ENCODE measurements around the gene TM9SF1. TPM values are rescaled to one million over a fixed set of nuclear protein-coding genes. Genes with fewer than 3 reads are reported as not detected.

The TM9SF1 gene
- polyA plus RNA-seq, 3 donors, result 14.6 to 56.0 (median 51.1) TPM

DNA sequence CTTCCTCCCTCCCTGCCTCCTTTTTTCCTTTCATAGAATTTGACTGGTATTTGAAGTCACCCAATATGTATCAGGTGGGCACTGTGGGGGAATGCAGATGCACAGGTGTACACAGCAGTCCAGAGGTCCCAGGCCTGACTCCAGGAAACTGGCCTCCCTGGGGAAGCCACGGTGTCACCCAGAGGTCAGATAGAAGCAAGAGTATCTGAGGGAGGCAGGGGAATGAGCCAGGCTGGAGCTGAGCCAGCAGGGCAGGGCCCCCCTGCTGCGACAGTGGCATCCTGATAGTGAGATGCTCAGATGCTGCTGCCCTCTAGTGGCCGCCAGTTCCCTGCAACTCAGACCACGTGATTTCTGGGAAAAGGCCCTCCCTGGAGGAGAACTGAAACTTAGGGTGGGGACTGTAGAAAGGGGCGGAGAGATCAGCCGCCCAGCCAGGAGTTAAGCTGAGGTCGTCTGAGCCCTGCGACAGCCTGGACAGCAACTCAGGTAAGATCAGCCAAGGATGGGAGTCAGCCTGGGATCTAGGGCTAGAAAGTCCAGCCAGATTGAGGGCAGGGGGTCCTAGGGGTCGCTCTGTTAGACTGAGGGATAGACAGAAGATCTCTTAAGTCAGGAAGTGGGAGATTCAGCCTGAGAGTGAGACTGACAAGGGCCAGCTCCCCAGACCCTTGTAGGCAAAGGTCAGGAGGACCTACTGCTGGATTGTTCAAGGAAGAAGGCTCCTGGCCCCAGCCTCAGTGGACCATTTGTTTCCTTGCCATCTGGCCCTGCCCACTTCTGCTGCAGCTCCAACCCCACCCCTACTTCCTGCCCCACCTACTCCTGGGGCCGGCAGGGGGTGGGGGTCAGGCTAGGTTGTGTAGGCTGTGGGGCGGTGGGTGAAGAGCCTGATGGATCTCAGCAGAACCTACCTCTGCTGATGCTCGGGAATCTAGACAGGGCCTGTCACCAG, 34.1 kb downstream of the TM9SF1 start, which contains the start of gene IRF9:
Gene IRF9, plus strand, starts transcription at position 416 of the 955 bp plus-strand sequence. CDS start 880 bp downstream, outside the sequence.
- DNase-seq, result peak; percentile 95 to 96 (median 95)
- H3K27me3 ChIP-seq (ENCODE audit: control insufficient read depth in 2 of 2, insufficient read depth in 2 of 2, low read length in 2 of 2), result no peaks in the 10 kb centered on the region
- intact Hi-C loops (cut with micrococcal nuclease), result loop anchor here in 1 of 2 donors (2.0 kb wide), 1 partner anchor 14 kb away; the partner anchor contains the start of genes PSME2 and RNF31
- Mint-ChIP-seq H3K36me3 (peaks cover 68 to 88% of the 10 kb centered on the region in 2 donors), H3K4me1 (peaks cover 52% of the 10 kb centered on the region), H3K4me3 (peak within 1 kb of the TSS; percentile 95 to 99), H3K27me3 (ENCODE audit: low read depth in 3 of 3) (no peaks in the 10 kb centered on the region), H3K9me3 (no peaks in the 10 kb centered on the region), H3K27ac (peak within 1 kb of the TSS; percentile 96 to 99 (median 97))
- H3K4me2 ChIP-seq (replicated peaks; ENCODE audit: extremely low read depth, low read length, poor library complexity, severe bottlenecking), result peak within 1 kb of the TSS; percentile 85
- WGBS (ENCODE audit: insufficient coverage), result 0% methylated on average over 9 of the region's 12 CpGs
- H3K4me1 ChIP-seq (ENCODE audit: control insufficient read depth in 1 of 2, insufficient read depth in 2 of 2, low read length in 2 of 2), result peaks cover 41 to 65% of the 10 kb centered on the region in 2 donors
- peak within 1 kb of the TSS; percentile 94 for H3K9ac ChIP-seq (ENCODE audit: insufficient read depth, low read length, poor library complexity, severe bottlenecking)
- H4K20me1 ChIP-seq (ENCODE audit: insufficient read depth, low read length), result peaks cover 42% of the 10 kb centered on the region
- peak within 1 kb of the TSS; percentile 65 for H2AFZ ChIP-seq (ENCODE audit: insufficient read depth, low read depth, low read length, poor library complexity, severe bottlenecking)
- peaks cover 70 to 74% of the 10 kb centered on the region in 2 donors for H3K36me3 ChIP-seq (replicated peaks in 1 of 2; ENCODE audit: control insufficient read depth in 1 of 2, insufficient read depth in 2 of 2, low read length in 2 of 2)
- H3K79me2 ChIP-seq (ENCODE audit: insufficient read depth, low read length), result peaks cover 46% of the 10 kb centered on the region
- peak within 1 kb of the TSS; percentile 76 to 100 for H3K27ac ChIP-seq (ENCODE audit: low read depth in 1 of 2, low read length in 2 of 2)
- TF ChIP-seq, protein P1, sequence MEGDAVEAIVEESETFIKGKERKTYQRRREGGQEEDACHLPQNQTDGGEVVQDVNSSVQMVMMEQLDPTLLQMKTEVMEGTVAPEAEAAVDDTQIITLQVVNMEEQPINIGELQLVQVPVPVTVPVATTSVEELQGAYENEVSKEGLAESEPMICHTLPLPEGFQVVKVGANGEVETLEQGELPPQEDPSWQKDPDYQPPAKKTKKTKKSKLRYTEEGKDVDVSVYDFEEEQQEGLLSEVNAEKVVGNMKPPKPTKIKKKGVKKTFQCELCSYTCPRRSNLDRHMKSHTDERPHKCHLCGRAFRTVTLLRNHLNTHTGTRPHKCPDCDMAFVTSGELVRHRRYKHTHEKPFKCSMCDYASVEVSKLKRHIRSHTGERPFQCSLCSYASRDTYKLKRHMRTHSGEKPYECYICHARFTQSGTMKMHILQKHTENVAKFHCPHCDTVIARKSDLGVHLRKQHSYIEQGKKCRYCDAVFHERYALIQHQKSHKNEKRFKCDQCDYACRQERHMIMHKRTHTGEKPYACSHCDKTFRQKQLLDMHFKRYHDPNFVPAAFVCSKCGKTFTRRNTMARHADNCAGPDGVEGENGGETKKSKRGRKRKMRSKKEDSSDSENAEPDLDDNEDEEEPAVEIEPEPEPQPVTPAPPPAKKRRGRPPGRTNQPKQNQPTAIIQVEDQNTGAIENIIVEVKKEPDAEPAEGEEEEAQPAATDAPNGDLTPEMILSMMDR (IDR thresholded peaks at IDR 0.05), result peak; percentile 86
- H3K9me3 ChIP-seq (replicated peaks in 1 of 2; ENCODE audit: control insufficient read depth in 1 of 2, insufficient read depth in 1 of 2, low read length in 2 of 2), result no peaks in the 10 kb centered on the region
- peak within 1 kb of the TSS; percentile 91 to 100 (median 96) for H3K4me3 ChIP-seq (replicated peaks in 1 of 3; ENCODE audit: low read depth in 2 of 3, low read length in 3 of 3)

DNA sequence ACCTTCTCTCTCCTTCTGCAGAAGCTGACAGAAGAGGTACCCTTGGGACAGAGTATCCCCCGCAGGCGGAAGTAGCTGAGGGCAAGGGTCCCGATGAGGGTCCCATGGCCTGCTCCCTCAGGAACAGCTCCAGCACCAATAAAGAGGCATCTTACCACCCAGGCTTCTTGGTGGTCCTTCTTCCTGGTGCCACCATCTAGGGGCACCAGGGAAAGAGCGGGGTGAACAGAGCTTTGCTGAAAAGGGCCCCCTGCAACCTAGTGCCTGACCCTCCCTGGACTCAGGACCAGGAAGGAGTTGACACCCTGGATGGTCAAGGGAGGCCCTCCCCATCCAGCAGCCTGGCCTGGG, 34.8 kb downstream of the TM9SF1 start:
- Mint-ChIP-seq H3K27ac (peak overlapping the region; percentile 96 to 99 (median 97)), H3K4me1 (peaks cover 50% of the 10 kb centered on the region), H3K9me3 (no peaks in the 10 kb centered on the region), H3K4me3 (no peak overlapping the region), H3K27me3 (ENCODE audit: low read depth in 3 of 3) (no peaks in the 10 kb centered on the region), H3K36me3 (peaks cover 68 to 88% of the 10 kb centered on the region in 2 donors)
- H3K4me1 ChIP-seq (ENCODE audit: control insufficient read depth in 1 of 2, insufficient read depth in 2 of 2, low read length in 2 of 2), result peaks cover 35 to 59% of the 10 kb centered on the region in 2 donors
- TF ChIP-seq, protein P1 (IDR thresholded peaks at IDR 0.05), result no peak
- H3K79me2 ChIP-seq (ENCODE audit: insufficient read depth, low read length), result peaks cover 43% of the 10 kb centered on the region
- H3K9me3 ChIP-seq (replicated peaks in 1 of 2; ENCODE audit: control insufficient read depth in 1 of 2, insufficient read depth in 1 of 2, low read length in 2 of 2), result no peaks in the 10 kb centered on the region
- DNase-seq, result no peak
- peak overlapping the region; percentile 65 for H2AFZ ChIP-seq (ENCODE audit: insufficient read depth, low read depth, low read length, poor library complexity, severe bottlenecking)
- peak overlapping the region; percentile 94 for H3K9ac ChIP-seq (ENCODE audit: insufficient read depth, low read length, poor library complexity, severe bottlenecking)
- H3K4me2 ChIP-seq (replicated peaks; ENCODE audit: extremely low read depth, low read length, poor library complexity, severe bottlenecking), result peak overlapping the region; percentile 85
- WGBS (ENCODE audit: insufficient coverage), result 100% methylated on average over 4 of the region's 4 CpGs
- no peaks in the 10 kb centered on the region for H3K27me3 ChIP-seq (ENCODE audit: control insufficient read depth in 2 of 2, insufficient read depth in 2 of 2, low read length in 2 of 2)
- H3K4me3 ChIP-seq (replicated peaks in 1 of 3; ENCODE audit: low read depth in 2 of 3, low read length in 3 of 3), result peak overlapping the region in 1 of 3 experiments; percentile 100
- H3K36me3 ChIP-seq (replicated peaks in 1 of 2; ENCODE audit: control insufficient read depth in 1 of 2, insufficient read depth in 2 of 2, low read length in 2 of 2), result peaks cover 70 to 74% of the 10 kb centered on the region in 2 donors
- intact Hi-C loops (cut with micrococcal nuclease), result loop anchor here in 1 of 2 donors (2.0 kb wide), 1 partner anchor 14 kb away; the partner anchor contains the start of genes PSME2 and RNF31
- H4K20me1 ChIP-seq (ENCODE audit: insufficient read depth, low read length), result peaks cover 35% of the 10 kb centered on the region
- peak overlapping the region; percentile 76 to 100 for H3K27ac ChIP-seq (ENCODE audit: low read depth in 1 of 2, low read length in 2 of 2)

Measured in CD14-positive monocyte (primary cell).